GM12878 (cell line): ENCODE results near the gene ENAH. TPM values are rescaled to one million over a fixed set of nuclear protein-coding genes. Genes with fewer than 3 reads are reported as not detected.

Source experiments
- ATAC-seq: fragments of 200-7000 bp; cut with Tn5 transposase; 3 replicates; pipeline ENCODE4 v1.9.1; 2020; ENCODE audit warnings: mild to moderate bottlenecking, moderate library complexity
- BruUV-seq: library from RNA; stranded (reverse); fragments of 400-500 nt; replicated peaks from 2 replicates; lab custom pipeline; 2021; lab: Mats Ljungman, UMichigan
- CTCF ChIA-PET: fragments of 300-600 bp; sonication (Branson Sonifier 250); formaldehyde crosslinking; extraction: SDS; loops from one replicate; lab custom pipeline; 2021; ENCODE audit warnings: inconsistent platforms; lab: Yijun Ruan, JAX
- POLR2A ChIA-PET: fragments of 350-600 bp; formaldehyde crosslinking; extraction: SDS; loops from one replicate; lab custom pipeline; 2021; ENCODE audit warnings: inconsistent platforms; lab: Charles Lee
- RAD21 ChIA-PET: fragments of 300-600 bp; sonication (Branson Sonifier 250); formaldehyde crosslinking; loops from one replicate; lab custom pipeline; 2023; ENCODE audit warnings: antibody characterized with exemption; ENCODE audit not compliant: unreplicated experiment; lab: Charles Lee
- SMC1A ChIA-PET: fragments of 300-600 bp; sonication (Branson Sonifier 250); formaldehyde crosslinking; loops from one replicate; lab custom pipeline; 2023; ENCODE audit not compliant: unreplicated experiment, uncharacterized antibody; lab: Charles Lee
- DNase-seq: peaks from one replicate; pipeline ENCODE4 v3.0.0-alpha.2; 2011; ENCODE audit warnings: low read depth, low spot score
- FAIRE-seq: peaks from 3 replicates; lab custom pipeline; 2011; peaks lifted over from hg19 to GRCh38; lab: Jason Lieb, UNC
- H2AFZ ChIP-seq: 2 replicates; pipeline ENCODE4 v1.6.0; 2011; ENCODE audit warnings: low read depth, low read length, control low read depth; ENCODE audit not compliant: control insufficient read depth
- H3K27ac ChIP-seq: 2 replicates; pipeline ENCODE4 v1.5.1; 2011; ENCODE audit warnings: control low read depth; ENCODE audit not compliant: control insufficient read depth, insufficient read depth
- H3K27me3 ChIP-seq, 2 experiments: replicated peaks in 1 of 2; 2 replicates each; pipeline versions ENCODE4 v1.6.0 to v1.6.1; 2011; ENCODE audit warnings: low read length in 1 of 2; ENCODE audit not compliant: control insufficient read depth in 2 of 2, insufficient read depth in 2 of 2
- H3K36me3 ChIP-seq, 2 experiments: 2 replicates each; pipeline ENCODE4 v1.5.1; 2011; ENCODE audit warnings: low read length in 1 of 2; ENCODE audit not compliant: control insufficient read depth in 2 of 2, insufficient read depth in 2 of 2
- H3K4me1 ChIP-seq: 2 replicates; pipeline ENCODE4 v1.6.1; 2011; ENCODE audit warnings: mild to moderate bottlenecking, low read length, moderate library complexity, mixed read lengths; ENCODE audit not compliant: control insufficient read depth, insufficient read depth
- H3K4me2 ChIP-seq: 2 replicates; pipeline ENCODE4 v1.6.0; 2011; ENCODE audit warnings: control low read depth; ENCODE audit not compliant: control insufficient read depth, insufficient read depth
- H3K4me3 ChIP-seq: fragments of 200-600 bp; sonication (generic); 2 replicates; pipeline ENCODE4 v1.5.1; 2016
- H3K79me2 ChIP-seq: 2 replicates; pipeline ENCODE4 v1.6.0; 2011; ENCODE audit warnings: low read length; ENCODE audit not compliant: control insufficient read depth, insufficient read depth
- H3K9ac ChIP-seq: 2 replicates; pipeline ENCODE4 v1.8.0; 2011; ENCODE audit warnings: low read length, control low read depth, mixed read lengths; ENCODE audit not compliant: control insufficient read depth, insufficient read depth
- H3K9me3 ChIP-seq: replicated peaks from 3 replicates; pipeline ENCODE4 v1.5.1; 2011; ENCODE audit warnings: mild to moderate bottlenecking, low read length; ENCODE audit not compliant: control insufficient read depth, insufficient read depth
- H4K20me1 ChIP-seq: 2 replicates; pipeline ENCODE4 v1.6.0; 2011; ENCODE audit not compliant: control insufficient read depth, insufficient read depth
- CBFB ChIP-seq: IDR thresholded peaks from 2 replicates; pipeline ENCODE4 v1.6.1; 2016; ENCODE audit warnings: antibody characterized with exemption, low read depth
- CHD4 ChIP-seq: fragments of 200-600 bp; sonication (generic); IDR thresholded peaks from 2 replicates; pipeline ENCODE4 v1.6.1; 2016; ENCODE audit warnings: mild to moderate bottlenecking
- EED ChIP-seq: sonication (generic); IDR thresholded peaks from 2 replicates; pipeline ENCODE4 v1.6.1; 2016; ENCODE audit warnings: antibody characterized with exemption, low read depth
- ESRRA ChIP-seq: IDR thresholded peaks from 2 replicates; pipeline ENCODE4 v1.6.1; 2012; ENCODE audit warnings: mild to moderate bottlenecking, low read length, improper control_type of control experiment
- HDGF ChIP-seq: fragments of 450-650 bp; IDR thresholded peaks from 2 replicates; pipeline ENCODE4 v1.6.1; 2016; ENCODE audit warnings: antibody characterized with exemption
- LARP7 ChIP-seq: fragments of 450-650 bp; IDR thresholded peaks from 2 replicates; pipeline ENCODE4 v1.6.1; 2017; ENCODE audit warnings: mild to moderate bottlenecking
- NR2F1 ChIP-seq: fragments of 450-650 bp; conservative IDR thresholded peaks from 2 replicates; pipeline ENCODE4 v1.6.1; 2017; ENCODE audit warnings: mild to moderate bottlenecking
- SIX5 ChIP-seq: IDR thresholded peaks from 2 replicates; pipeline ENCODE4 v1.6.1; 2011; ENCODE audit warnings: mild to moderate bottlenecking, low read depth, low read length, moderate library complexity; ENCODE audit not compliant: severe bottlenecking
- SPI1 ChIP-seq: IDR thresholded peaks from 2 replicates; pipeline ENCODE4 v1.6.1; 2011; ENCODE audit warnings: low read depth, mild to moderate bottlenecking, low read length, moderate library complexity, borderline replicate concordance; ENCODE audit not compliant: insufficient read depth
- SREBF2 ChIP-seq: IDR thresholded peaks from 2 replicates; pipeline ENCODE4 v1.6.1; 2012; ENCODE audit warnings: mild to moderate bottlenecking, low read length
- YY1 ChIP-seq: IDR thresholded peaks from 2 replicates; pipeline ENCODE4 v1.6.1; 2011; ENCODE audit warnings: low read depth, mild to moderate bottlenecking, low read length
- ZNF24 ChIP-seq: fragments of 450-650 bp; IDR thresholded peaks from 2 replicates; pipeline ENCODE4 v1.6.1; 2017; ENCODE audit warnings: antibody characterized with exemption, mild to moderate bottlenecking
- WGBS: methylation state at CpG from one replicate; pipeline ENCODE4 v1.1.6; 2016; ENCODE audit warnings: low lambda C conversion rate; ENCODE audit not compliant: insufficient replicate concordance, insufficient coverage; ENCODE audit errors: missing lambda C conversion rate; 5-methylcytosine and 5-hydroxymethylcytosine counted together
- in situ Hi-C: fragments of 300-500 bp; cut with MboI; formaldehyde crosslinking; loops from 9 replicates; pipeline ENCODE4 v1.14.3; 2018; ENCODE audit warnings: mixed read lengths
- intact Hi-C: fragments of 100-400 bp; cut with micrococcal nuclease; formaldehyde crosslinking; loops from one replicate; pipeline ENCODE4 v1.14.2; 2022; ENCODE audit not compliant: unreplicated experiment
- polyA plus RNA-seq, 11 experiments: library from polyadenylated mRNA; depleted of rRNA in 4 of 11; unstranded in 6 of 11; stranded (reverse) in 5 of 11; fragments of >200 nt; fragmentation: Nextera tagmentation in 4 of 11; fragmentation: Illumina TruSeq in 1 of 11; extraction: Ambion mirVana in 4 of 11; extraction: Trizol in 1 of 11; gene quantifications; 1 replicate in 1 of 11; 2 replicates in 10 of 11; pipeline versions ENCODE4 v1.2.1 to v1.2.3, GENCODE V29; 2011 to 2016; ENCODE audit warnings: inconsistent platforms in 2 of 11, missing spikeins in 2 of 11, low read depth in 1 of 11
- total RNA-seq, 4 experiments: library from RNA; depleted of rRNA in 3 of 4; stranded (reverse); fragments of >200 nt in 3 of 4; fragmentation: Illumina TruSeq in 1 of 4; extraction: Trizol in 1 of 4; gene quantifications; 2 replicates each; pipeline versions ENCODE4 v1.2.1 to v1.2.3, GENCODE V29; 2013 to 2021
- TF ChIP-seq, protein P1 (sequence below): IDR thresholded peaks from 2 replicates; pipeline ENCODE4 v1.6.1; 2012; ENCODE audit warnings: low read depth, low read length, improper control_type of control experiment
- TF ChIP-seq, protein P2 (sequence below): fragments of 450-650 bp; IDR thresholded peaks from 2 replicates; pipeline ENCODE4 v1.6.1; 2017; ENCODE audit warnings: mild to moderate bottlenecking, moderate library complexity
- TF ChIP-seq, protein P3 (sequence below): IDR thresholded peaks from 2 replicates; pipeline ENCODE4 v1.6.1; 2011; ENCODE audit warnings: low read depth, low read length, improper control_type of control experiment, borderline replicate concordance
- TF ChIP-seq, protein P4 (sequence below): fragments of 450-650 bp; formaldehyde crosslinking; IDR thresholded peaks from 2 replicates; pipeline ENCODE4 v1.4.0; 2020; ENCODE audit warnings: mild to moderate bottlenecking, moderate library complexity

Gene ENAH
- total and polyA plus RNA-seq, 10 of the 15 experiments (the other 5 are each of a cell fraction or from before 2014, with no cell fraction given): under 0.01 to 0.62 (median 0.06) TPM; not detected in 5

DNA sequence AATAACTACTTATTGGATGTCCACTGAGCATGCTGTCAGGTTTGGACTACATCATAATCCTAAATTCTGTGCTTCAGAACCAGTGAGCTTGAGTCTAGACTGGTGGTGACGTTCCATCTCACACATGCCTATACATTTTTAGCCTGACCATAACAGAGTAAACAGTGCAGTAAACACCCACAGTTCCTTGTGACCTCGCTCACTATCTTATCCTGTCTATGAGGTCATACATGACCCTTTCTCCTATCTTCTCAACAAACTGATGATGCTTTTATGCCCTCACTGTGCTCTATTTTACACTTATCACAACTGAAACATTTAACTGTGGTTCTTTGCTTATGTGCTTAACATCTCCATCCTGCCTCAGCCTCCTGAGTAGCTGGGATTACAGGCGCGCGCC is 91.2 kb downstream of the ENAH start:
- Histone ChIP-seq H2AFZ (no peak overlapping the region), H4K20me1 (no peaks in the 10 kb centered on the region), H3K36me3 (no peaks in the 10 kb centered on the region), H3K4me2 (no peak overlapping the region), H3K79me2 (no peaks in the 10 kb centered on the region), H3K27me3 (no peaks in the 10 kb centered on the region; a peak in 1 of 4 replicates), H3K9me3 (no peaks in the 10 kb centered on the region), H3K9ac (no peak overlapping the region), H3K4me3 (no peak overlapping the region), H3K27ac (no peak overlapping the region), H3K4me1 (no peaks in the 10 kb centered on the region)
- intact Hi-C loops: no loop called here
- CTCF ChIA-PET: no interaction called here
- ATAC-seq (no peak), DNase-seq (no peak), FAIRE-seq (no peak)
- SMC1A ChIA-PET: no interaction called here
- no TSS peak for BruUV-seq
- WGBS: 60% methylated on average over 5 of the region's 5 CpGs
- RAD21 ChIA-PET: interaction anchor here (0.6 kb wide), 1 partner anchor 206 kb away, joined by 5 read pairs; no protein-coding TSS in a partner anchor
- in situ Hi-C loops: no loop called here
- POLR2A ChIA-PET: no interaction called here
- TF ChIP-seq CHD4: no peak
- no peak for TF ChIP-seq CBFB
- TF ChIP-seq, protein P1, sequence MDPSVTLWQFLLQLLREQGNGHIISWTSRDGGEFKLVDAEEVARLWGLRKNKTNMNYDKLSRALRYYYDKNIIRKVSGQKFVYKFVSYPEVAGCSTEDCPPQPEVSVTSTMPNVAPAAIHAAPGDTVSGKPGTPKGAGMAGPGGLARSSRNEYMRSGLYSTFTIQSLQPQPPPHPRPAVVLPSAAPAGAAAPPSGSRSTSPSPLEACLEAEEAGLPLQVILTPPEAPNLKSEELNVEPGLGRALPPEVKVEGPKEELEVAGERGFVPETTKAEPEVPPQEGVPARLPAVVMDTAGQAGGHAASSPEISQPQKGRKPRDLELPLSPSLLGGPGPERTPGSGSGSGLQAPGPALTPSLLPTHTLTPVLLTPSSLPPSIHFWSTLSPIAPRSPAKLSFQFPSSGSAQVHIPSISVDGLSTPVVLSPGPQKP: no peak
- TF ChIP-seq ESRRA: no peak
- TF ChIP-seq, protein P2, sequence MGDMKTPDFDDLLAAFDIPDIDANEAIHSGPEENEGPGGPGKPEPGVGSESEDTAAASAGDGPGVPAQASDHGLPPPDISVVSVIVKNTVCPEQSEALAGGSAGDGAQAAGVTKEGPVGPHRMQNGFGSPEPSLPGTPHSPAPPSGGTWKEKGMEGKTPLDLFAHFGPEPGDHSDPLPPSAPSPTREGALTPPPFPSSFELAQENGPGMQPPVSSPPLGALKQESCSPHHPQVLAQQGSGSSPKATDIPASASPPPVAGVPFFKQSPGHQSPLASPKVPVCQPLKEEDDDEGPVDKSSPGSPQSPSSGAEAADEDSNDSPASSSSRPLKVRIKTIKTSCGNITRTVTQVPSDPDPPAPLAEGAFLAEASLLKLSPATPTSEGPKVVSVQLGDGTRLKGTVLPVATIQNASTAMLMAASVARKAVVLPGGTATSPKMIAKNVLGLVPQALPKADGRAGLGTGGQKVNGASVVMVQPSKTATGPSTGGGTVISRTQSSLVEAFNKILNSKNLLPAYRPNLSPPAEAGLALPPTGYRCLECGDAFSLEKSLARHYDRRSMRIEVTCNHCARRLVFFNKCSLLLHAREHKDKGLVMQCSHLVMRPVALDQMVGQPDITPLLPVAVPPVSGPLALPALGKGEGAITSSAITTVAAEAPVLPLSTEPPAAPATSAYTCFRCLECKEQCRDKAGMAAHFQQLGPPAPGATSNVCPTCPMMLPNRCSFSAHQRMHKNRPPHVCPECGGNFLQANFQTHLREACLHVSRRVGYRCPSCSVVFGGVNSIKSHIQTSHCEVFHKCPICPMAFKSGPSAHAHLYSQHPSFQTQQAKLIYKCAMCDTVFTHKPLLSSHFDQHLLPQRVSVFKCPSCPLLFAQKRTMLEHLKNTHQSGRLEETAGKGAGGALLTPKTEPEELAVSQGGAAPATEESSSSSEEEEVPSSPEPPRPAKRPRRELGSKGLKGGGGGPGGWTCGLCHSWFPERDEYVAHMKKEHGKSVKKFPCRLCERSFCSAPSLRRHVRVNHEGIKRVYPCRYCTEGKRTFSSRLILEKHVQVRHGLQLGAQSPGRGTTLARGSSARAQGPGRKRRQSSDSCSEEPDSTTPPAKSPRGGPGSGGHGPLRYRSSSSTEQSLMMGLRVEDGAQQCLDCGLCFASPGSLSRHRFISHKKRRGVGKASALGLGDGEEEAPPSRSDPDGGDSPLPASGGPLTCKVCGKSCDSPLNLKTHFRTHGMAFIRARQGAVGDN: no peak
- no peak for TF ChIP-seq SPI1
- TF ChIP-seq, protein P3, sequence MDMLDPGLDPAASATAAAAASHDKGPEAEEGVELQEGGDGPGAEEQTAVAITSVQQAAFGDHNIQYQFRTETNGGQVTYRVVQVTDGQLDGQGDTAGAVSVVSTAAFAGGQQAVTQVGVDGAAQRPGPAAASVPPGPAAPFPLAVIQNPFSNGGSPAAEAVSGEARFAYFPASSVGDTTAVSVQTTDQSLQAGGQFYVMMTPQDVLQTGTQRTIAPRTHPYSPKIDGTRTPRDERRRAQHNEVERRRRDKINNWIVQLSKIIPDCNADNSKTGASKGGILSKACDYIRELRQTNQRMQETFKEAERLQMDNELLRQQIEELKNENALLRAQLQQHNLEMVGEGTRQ: no peak
- no peak for TF ChIP-seq LARP7
- TF ChIP-seq SREBF2: no peak
- TF ChIP-seq EED: no peak
- no peak for TF ChIP-seq HDGF
- no peak for TF ChIP-seq SIX5
- TF ChIP-seq ZNF24: no peak
- no peak for TF ChIP-seq NR2F1
- TF ChIP-seq, protein P4, sequence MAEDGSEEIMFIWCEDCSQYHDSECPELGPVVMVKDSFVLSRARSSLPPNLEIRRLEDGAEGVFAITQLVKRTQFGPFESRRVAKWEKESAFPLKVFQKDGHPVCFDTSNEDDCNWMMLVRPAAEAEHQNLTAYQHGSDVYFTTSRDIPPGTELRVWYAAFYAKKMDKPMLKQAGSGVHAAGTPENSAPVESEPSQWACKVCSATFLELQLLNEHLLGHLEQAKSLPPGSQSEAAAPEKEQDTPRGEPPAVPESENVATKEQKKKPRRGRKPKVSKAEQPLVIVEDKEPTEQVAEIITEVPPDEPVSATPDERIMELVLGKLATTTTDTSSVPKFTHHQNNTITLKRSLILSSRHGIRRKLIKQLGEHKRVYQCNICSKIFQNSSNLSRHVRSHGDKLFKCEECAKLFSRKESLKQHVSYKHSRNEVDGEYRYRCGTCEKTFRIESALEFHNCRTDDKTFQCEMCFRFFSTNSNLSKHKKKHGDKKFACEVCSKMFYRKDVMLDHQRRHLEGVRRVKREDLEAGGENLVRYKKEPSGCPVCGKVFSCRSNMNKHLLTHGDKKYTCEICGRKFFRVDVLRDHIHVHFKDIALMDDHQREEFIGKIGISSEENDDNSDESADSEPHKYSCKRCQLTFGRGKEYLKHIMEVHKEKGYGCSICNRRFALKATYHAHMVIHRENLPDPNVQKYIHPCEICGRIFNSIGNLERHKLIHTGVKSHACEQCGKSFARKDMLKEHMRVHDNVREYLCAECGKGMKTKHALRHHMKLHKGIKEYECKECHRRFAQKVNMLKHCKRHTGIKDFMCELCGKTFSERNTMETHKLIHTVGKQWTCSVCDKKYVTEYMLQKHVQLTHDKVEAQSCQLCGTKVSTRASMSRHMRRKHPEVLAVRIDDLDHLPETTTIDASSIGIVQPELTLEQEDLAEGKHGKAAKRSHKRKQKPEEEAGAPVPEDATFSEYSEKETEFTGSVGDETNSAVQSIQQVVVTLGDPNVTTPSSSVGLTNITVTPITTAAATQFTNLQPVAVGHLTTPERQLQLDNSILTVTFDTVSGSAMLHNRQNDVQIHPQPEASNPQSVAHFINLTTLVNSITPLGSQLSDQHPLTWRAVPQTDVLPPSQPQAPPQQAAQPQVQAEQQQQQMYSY (CRISPR knock-in tag): no peak
- no peak for TF ChIP-seq YY1
